ENCODE results near the gene ARHGEF25. TPM values are rescaled to one million over a fixed set of nuclear protein-coding genes. Genes with fewer than 3 reads are reported as not detected.

ARHGEF25 gene
- total RNA-seq, 4 donors from 2014 or later: 14.7 to 28.8 (median 20.0) TPM

DNA sequence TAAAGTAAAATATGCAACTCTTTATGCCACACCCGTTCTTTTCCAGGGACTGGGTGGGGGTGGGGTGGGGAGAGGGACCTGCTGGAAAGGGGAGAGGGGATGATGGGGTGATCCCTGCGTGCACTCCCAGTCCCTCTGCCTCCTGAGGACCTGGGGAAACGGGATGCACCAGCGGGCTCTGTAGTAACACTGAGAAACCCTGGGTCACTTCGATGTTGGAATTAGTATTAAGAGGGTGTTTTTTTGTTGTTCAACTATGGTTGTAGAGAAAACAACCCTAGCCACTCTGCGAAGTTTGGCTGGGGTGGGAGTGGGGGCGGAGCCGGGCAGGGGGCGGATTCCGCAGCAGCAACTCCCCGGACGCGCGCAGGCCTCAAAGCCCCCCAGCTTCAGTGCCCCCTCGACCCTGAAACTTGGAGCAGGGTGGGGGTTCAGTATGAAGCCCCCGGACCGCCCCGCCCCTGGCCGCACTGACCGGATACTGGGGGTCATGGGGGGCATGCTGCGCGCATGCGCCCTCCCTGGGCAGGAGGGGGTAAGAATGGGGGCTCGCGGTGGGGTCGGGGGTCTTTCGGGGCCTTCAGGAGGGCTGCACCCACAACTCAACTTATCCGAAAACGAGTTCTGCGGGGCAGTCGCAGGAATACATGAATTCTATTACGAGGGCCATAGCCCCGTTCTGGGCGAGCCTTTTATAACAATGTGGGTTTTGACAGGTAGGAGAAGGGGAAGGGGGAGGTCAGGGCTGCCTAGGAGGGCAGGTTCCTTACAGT lies 1.3 kb upstream of the ARHGEF25 start:
- ATAC-seq (ENCODE audit: low FRiP score): no peak
- DNase-seq (ENCODE audit: low spot score): no peak
- TF ChIP-seq, protein P1, sequence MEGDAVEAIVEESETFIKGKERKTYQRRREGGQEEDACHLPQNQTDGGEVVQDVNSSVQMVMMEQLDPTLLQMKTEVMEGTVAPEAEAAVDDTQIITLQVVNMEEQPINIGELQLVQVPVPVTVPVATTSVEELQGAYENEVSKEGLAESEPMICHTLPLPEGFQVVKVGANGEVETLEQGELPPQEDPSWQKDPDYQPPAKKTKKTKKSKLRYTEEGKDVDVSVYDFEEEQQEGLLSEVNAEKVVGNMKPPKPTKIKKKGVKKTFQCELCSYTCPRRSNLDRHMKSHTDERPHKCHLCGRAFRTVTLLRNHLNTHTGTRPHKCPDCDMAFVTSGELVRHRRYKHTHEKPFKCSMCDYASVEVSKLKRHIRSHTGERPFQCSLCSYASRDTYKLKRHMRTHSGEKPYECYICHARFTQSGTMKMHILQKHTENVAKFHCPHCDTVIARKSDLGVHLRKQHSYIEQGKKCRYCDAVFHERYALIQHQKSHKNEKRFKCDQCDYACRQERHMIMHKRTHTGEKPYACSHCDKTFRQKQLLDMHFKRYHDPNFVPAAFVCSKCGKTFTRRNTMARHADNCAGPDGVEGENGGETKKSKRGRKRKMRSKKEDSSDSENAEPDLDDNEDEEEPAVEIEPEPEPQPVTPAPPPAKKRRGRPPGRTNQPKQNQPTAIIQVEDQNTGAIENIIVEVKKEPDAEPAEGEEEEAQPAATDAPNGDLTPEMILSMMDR (IDR thresholded peaks at IDR 0.05): no peak

DNA sequence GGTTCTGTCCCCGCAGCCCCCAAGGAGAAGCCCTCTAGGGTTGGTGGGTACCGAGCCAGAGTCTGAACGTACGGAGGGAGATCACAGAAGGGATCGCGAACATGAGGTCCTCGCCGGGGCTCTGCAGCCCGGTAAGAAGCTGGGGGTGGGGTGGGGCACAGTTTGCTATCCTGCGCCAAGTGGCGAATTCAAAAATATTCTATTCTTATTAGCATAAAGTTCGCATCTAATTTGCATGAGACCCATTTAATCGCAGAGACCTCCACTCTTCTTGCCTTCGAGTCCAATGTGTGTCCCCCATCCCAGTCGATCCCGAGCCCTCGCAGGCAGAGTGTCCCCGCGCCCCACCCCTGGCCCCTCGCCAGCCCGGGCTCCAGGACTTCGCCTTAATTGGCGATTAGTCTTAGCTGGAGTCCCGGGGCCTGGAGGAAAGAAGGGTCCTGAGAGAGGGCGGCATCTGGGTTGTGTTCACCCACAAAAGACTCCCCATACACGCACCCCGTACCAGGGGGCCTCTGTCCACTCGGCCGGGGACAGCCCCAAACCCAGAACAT lies 604 bp upstream of the ARHGEF25 start:
- ATAC-seq (ENCODE audit: low FRiP score): peak; percentile 25
- no peak for DNase-seq (ENCODE audit: low spot score)
- TF ChIP-seq, protein P1 (IDR thresholded peaks at IDR 0.05): no peak

DNA sequence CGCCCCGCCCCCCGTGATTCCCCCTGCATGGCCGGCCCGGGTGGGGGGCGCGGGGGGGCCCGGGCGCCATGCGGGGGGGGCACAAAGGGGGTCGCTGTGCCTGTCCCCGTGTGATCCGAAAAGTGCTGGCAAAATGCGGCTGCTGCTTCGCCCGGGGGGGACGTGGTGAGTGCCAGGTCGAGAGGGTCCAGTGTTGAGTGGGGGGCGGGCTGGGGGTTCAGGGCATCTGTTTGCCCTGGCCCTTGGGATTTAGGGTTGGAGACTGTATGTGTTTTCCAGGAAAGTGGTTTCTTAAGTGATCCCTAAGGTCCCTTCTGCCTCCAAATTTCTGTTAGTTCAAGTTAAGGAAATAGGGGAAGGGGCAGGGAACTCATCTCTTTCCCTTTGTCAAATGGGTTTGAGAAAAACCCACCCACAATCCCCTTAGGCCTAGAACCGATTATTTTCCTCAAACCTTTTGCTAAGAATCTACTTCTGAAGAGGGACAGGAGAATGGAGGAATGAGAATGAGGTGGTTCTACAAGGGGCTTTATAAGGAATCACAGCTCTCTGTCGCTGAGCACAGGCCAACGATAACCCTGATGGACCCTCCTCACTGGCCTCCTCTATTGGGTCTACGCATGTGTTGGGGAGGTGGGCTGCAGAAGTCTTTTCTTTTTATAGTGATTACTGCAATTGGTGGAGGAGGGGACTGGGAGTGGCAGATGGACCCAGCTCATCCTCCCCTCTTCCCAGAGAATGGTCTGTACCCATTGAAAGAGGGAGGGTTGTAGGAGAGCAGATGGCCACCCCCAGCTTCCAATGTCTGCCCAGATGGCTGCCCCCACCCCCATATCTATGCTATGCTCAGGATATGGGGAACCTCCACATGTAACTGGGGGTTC lies 834 bp downstream of the ARHGEF25 start:
- ATAC-seq (ENCODE audit: low FRiP score) (no peak), DNase-seq (ENCODE audit: low spot score) (no peak)
- TF ChIP-seq, protein P1 (IDR thresholded peaks at IDR 0.05): no peak

DNA sequence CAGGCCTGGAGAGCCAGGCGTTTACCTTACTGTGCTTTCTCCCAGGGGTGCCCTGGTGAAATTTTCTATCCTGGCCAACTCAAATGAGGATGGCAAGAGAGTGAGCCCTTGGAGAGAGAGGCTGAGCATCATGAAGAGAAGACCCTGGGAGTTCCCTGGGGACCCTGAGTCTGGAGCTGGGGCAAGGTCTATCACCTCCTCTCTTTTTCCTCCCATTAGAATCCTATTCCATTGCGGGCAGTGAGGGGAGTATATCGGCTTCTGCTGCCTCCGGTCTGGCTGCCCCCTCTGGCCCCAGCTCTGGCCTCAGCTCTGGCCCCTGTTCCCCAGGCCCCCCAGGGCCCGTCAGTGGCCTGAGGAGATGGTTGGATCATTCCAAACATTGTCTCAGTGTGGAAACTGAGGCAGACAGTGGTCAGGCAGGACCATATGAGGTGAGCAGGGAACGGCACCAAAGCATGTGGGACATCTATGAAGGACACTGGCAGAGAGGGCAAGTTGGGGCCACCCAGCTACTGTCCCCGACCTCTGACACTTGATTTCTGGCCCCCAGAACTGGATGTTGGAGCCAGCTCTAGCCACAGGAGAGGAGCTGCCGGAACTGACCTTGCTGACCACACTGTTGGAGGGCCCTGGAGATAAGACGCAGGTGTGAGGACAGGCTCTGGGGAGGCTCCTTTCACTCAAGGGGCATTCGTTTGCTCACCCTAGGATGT lies 1.6 kb downstream of the ARHGEF25 start:
- ATAC-seq (ENCODE audit: low FRiP score): no peak
- DNase-seq (ENCODE audit: low spot score): no peak
- TF ChIP-seq, protein P1 (IDR thresholded peaks at IDR 0.05): no peak

DNA sequence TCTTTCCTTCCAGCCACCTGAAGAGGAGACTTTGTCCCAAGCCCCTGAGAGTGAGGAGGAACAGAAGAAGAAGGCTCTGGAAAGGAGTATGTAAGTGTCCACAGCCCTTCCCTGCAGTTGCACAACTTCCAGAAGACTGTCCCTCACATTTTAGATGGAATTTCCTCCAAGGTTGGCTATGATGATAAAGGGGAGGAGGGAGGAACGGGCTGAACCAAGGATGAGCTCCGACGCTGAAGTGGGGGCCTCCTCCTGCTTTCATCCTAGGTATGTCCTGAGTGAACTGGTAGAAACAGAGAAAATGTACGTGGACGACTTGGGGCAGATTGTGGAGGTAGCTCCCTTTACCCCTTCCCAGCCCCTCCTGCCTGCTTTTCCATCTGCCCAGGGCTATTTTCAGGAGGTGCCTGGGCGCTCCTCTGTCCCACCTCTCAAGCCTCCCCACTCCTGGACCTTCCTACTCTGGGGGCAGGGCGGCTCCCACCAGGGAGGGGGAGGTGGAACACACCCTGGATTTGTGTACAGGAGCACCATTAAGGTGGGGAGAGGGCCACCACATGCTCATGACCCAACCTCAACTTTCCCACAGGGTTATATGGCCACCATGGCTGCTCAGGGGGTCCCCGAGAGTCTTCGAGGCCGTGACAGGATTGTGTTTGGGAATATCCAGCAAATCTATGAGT lies 2.3 kb downstream of the ARHGEF25 start:
- TF ChIP-seq, protein P1 (IDR thresholded peaks at IDR 0.05): no peak
- ATAC-seq (ENCODE audit: low FRiP score) (no peak), DNase-seq (ENCODE audit: low spot score) (no peak)

All from omental fat pad (tissue), 4 donors.